Lower leg skin (tissue), 4 donors: ENCODE measurements around the gene FECH. TPM values are rescaled to one million over a fixed set of nuclear protein-coding genes. Genes with fewer than 3 reads are reported as not detected.

ENCODE experiments used
- DNase-seq, 2 donors: peaks; one replicate each; pipeline ENCODE4 v3.0.0-alpha.2; 2019; ENCODE audit warnings: low spot score in 2 of 2
- H3K4me3 ChIP-seq: fragments of 200-600 bp; sonication (generic); 2 replicates; pipeline ENCODE4 v1.5.1; 2017; ENCODE audit warnings: mild to moderate bottlenecking, low read depth; ENCODE audit not compliant: poor library complexity, severe bottlenecking
- CTCF ChIP-seq, 3 donors: fragments of 450-650 bp; IDR thresholded peaks; one replicate each; pipeline ENCODE4 v1.5.1; 2016; ENCODE audit warnings: antibody characterized with exemption in 3 of 3, mild to moderate bottlenecking in 3 of 3, moderate library complexity in 2 of 3
- POLR2A ChIP-seq, 2 donors: fragments of 450-650 bp; IDR thresholded peaks; one replicate each; pipeline ENCODE4 v1.6.1; 2016 to 2017; ENCODE audit warnings: antibody characterized with exemption in 2 of 2, mild to moderate bottlenecking in 1 of 2, moderate library complexity in 1 of 2
- WGBS, 2 donors: methylation state at CpG; one replicate each; pipeline ENCODE4 v1.1.5; 2018; 5-methylcytosine and 5-hydroxymethylcytosine counted together
- intact Hi-C: fragments of 100-400 bp; cut with DNase I; formaldehyde crosslinking; loops from one replicate; pipeline ENCODE4 v1.15.0; 2023; ENCODE audit warnings: low total_unique reads
- total RNA-seq, 4 donors: library from RNA; depleted of rRNA; stranded (reverse); fragments of >200 nt; gene quantifications; one replicate each; pipeline ENCODE4 v1.1.0, GENCODE V29; 2016

FECH gene
- total RNA-seq, 4 donors from 2014 or later, result 22.8 to 75.4 (median 43.6) TPM

GRCh38 chr18:57544936-57545660 is 41.4 kb downstream of the FECH start:
- TF ChIP-seq POLR2A (IDR thresholded peaks at IDR 0.05), result no peak
- TF ChIP-seq CTCF (IDR thresholded peaks at IDR 0.05), result no peak
- WGBS, 2 donors, result 67% methylated on average over 8 of the region's 8 CpGs
- intact Hi-C loops, result no loop called here
- DNase-seq, result no peak
- H3K4me3 ChIP-seq, result no peak overlapping the region

DNA sequence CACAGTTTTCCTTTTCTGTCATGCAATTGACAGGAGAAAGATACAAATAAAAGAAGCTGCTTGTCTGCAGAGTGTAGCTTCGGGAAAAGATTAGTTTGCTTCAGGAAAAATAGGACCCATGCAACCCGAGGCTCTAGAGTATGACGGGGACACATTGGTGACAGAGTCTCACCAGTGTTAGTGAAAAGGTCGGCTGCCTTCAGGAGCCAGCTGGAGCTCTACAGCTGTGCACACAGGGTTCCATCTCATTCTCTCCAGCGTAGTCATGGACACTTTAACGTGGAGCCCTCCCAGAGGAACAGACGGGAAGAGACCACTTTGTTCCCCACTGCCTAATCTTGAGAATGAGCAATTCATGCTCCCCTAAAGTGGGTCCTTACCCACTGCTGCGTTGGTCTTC is 42.9 kb downstream of the FECH start:
- intact Hi-C loops, result no loop called here
- no peak overlapping the region for H3K4me3 ChIP-seq
- 82 to 85% methylated on average over 8 of the region's 8 CpGs for WGBS, 2 donors
- no peak for DNase-seq
- TF ChIP-seq POLR2A (IDR thresholded peaks at IDR 0.05) (no peak), CTCF (IDR thresholded peaks at IDR 0.05) (no peak)

DNA sequence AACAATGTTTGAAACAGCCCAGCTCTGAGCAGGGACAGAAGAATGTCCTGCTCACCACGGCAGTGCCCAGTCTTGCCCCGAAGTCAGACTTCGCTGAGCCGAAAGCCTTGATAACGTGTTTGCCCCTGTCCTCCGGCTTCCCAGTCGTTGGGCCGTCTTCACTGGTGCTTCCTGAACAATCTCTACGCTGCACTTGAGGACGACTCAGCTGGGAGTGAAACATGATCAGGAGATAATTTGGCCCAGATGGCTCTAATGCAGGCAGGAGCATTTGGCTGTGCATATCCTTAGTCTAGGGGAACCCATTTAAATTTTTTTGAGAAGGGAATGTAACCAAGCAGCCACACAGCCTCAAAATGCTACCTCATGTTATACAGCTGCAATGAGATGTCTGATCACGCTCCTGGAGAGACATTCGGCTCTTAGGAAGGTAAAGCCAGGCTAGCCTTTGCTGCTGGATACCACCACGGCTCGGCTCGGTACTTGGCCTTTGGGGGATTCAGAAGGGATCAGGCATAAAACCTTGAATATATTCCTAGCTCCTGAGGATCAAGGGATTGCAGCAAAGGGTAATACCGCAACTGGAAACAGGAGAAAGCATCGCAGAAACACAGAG is 43.6 kb downstream of the FECH start:
- DNase-seq, result no peak
- intact Hi-C loops, result no loop called here
- no peak overlapping the region for H3K4me3 ChIP-seq
- 58 to 64% methylated on average over 17 of the region's 17 CpGs for WGBS, 2 donors
- TF ChIP-seq CTCF (IDR thresholded peaks at IDR 0.05) (no peak), POLR2A (IDR thresholded peaks at IDR 0.05) (no peak)

GRCh38 chr18:57542126-57542525 is 44.4 kb downstream of the FECH start:
- no peak overlapping the region for H3K4me3 ChIP-seq
- TF ChIP-seq CTCF (IDR thresholded peaks at IDR 0.05) (no peak), POLR2A (IDR thresholded peaks at IDR 0.05) (no peak)
- intact Hi-C loops, result no loop called here
- DNase-seq, result no peak
- 32 to 38% methylated on average over 4 of the region's 4 CpGs for WGBS, 2 donors

DNA sequence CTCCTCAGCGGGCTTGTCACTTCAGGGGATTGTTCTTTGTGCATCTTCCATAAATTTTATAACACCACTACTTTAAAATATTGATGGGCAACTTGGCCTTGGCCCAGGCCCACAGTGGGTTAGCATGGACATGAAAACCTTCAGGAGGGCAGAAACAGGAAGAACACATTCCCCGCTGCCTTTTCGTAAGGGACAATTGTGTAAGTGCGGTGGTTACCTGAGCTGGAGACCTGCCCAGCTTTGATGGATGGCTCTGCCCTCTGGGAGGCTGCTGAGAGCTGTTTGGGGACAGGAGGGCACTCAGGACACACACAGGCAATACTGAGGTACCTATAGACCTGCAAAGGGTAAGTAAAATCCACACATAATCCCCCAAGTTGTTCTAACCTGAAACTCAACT is 46.8 kb downstream of the FECH start:
- WGBS, 2 donors, result 79 to 81% methylated on average over 4 of the region's 4 CpGs
- no peak for DNase-seq
- intact Hi-C loops, result no loop called here
- H3K4me3 ChIP-seq, result no peak overlapping the region
- no peak for TF ChIP-seq POLR2A (IDR thresholded peaks at IDR 0.05)
- TF ChIP-seq CTCF (IDR thresholded peaks at IDR 0.05), result no peak
